Fibroblast of peridontal ligament (primary cell): Measurements from ENCODE around the gene CSNK2A2.

Experiments
- DNase-seq: peaks from one replicate; pipeline ENCODE4 v3.0.0-alpha.2; 2010; ENCODE audit errors: extremely low read depth

Gene CSNK2A2

DNA sequence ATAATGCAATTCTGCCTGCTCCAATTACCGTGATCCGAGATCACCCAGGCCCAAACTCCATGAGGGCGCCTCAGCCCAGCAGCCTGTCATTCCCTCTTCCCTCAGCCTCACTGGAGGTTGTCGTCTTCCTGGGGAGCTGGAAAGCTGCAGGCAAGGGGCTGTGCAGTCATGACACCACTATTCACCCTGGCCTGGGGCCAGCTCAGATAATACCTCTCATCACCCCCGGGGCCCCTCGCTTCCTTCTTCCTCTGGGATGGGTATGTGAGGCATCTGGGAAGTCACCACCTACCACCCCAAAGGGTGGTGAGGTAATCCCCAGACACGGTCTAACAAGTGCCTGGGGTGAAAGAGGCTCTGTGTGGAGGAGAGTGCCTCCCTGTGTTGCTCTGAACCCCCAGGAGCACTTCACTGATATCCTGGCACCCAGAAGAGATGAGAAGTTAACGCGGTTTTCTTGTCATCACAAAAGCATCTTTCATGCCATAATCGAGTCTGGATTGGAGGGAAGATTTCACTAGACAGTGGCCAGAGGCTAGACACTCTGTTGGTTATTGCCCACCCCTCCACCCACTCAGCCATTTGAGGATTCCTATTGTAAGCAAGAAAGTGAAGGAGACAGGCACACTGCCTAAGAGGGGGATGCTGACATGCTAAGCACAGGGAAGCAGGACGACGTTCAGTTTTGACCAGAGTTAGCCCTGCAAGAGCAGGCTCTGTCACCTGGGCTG, 87.2 kb downstream of the CSNK2A2 start:
- DNase-seq, result no peak

DNA sequence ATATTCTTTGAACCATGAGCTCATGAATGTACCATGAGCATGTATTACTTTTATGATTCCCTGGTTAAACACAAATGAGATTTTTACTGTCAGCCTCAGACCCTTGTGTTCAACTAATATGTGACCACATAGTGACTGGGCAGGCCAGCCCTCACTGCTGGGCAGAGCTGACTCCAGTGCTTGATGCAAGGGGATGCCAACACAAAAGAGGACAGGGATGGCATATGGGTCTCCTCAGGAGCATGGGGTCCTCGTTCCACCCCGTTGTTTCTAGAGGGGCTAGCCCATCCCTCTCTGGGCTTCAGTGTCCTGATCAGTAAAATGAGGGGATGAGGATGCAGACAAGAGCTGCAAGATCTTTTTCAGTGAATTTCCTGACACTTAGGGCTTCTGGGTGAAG, 88.0 kb downstream of the CSNK2A2 start:
- DNase-seq, result no peak

DNA sequence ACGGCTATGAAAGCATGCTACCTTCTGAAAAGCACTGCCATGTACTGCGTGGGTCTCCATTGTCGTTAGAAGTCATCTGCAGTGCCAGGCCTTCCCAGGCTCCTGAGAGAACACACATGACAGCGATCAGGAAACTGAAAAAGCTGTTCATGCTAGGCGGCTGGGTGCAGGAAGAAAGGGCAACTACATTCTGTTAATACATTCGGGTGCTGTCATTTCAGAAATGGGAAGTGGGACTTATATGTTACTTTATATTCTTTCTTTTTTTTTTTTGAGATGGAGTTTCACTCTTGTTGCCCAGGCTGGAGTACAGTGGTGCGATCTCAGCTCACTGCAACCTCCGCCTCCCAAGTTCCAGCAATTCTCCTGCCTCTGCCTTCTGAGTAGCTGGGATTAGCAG, 88.6 kb downstream of the CSNK2A2 start:
- DNase-seq, result no peak
